Thoracic aorta (tissue), 2 donors: Measurements from ENCODE around the gene SDK1. TPM values are rescaled to one million over a fixed set of nuclear protein-coding genes. Genes with fewer than 3 reads are reported as not detected.

Experiments used
- ATAC-seq: fragments of 150-250 bp; one replicate; pipeline ENCODE4 v1.8.0; 2017; ENCODE audit warnings: low read depth; ENCODE audit not compliant: insufficient number of reproducible peaks, low FRiP score
- DNase-seq: peaks from one replicate; pipeline ENCODE4 v3.0.0-alpha.2; 2020; ENCODE audit warnings: low spot score
- H3K27ac ChIP-seq, 2 donors: fragments of 200-600 bp; sonication (generic); 1 replicate in 1 of 2; 2 replicates in 1 of 2; pipeline ENCODE4 v1.5.1; 2016; ENCODE audit warnings: mild to moderate bottlenecking in 2 of 2, moderate library complexity in 2 of 2
- H3K27me3 ChIP-seq: fragments of 200-600 bp; sonication (generic); replicated peaks from 2 replicates; pipeline ENCODE4 v1.6.0; 2016; ENCODE audit warnings: mild to moderate bottlenecking; ENCODE audit not compliant: insufficient read depth
- H3K36me3 ChIP-seq: fragments of 200-600 bp; sonication (generic); one replicate; pipeline ENCODE4 v1.5.1; 2016
- H3K4me1 ChIP-seq, 2 donors: fragments of 200-600 bp; sonication (generic); 1 replicate in 1 of 2; 2 replicates in 1 of 2; pipeline versions ENCODE4 v1.5.1 to v1.6.0; 2016; ENCODE audit warnings: low read depth in 2 of 2, mild to moderate bottlenecking in 1 of 2; ENCODE audit not compliant: control insufficient read depth in 1 of 2
- H3K4me3 ChIP-seq: fragments of 200-600 bp; sonication (generic); 2 replicates; pipeline ENCODE4 v1.5.1; 2016; ENCODE audit warnings: mild to moderate bottlenecking
- H3K9me3 ChIP-seq: fragments of 200-600 bp; sonication (generic); 2 replicates; pipeline ENCODE4 v1.5.1; 2016
- CTCF ChIP-seq: fragments of 200-600 bp; sonication (generic); IDR thresholded peaks from one replicate; pipeline ENCODE4 v1.5.1; 2019; ENCODE audit warnings: antibody characterized with exemption
- total RNA-seq, 2 donors: library from RNA; depleted of rRNA; stranded (reverse); fragments of >200 nt; gene quantifications; one replicate each; pipeline versions ENCODE4 v1.1.0 to v1.2.3, GENCODE V29; 2016

SDK1 gene
- total RNA-seq, 2 donors from 2014 or later = 27.5 to 29.2 TPM

DNA sequence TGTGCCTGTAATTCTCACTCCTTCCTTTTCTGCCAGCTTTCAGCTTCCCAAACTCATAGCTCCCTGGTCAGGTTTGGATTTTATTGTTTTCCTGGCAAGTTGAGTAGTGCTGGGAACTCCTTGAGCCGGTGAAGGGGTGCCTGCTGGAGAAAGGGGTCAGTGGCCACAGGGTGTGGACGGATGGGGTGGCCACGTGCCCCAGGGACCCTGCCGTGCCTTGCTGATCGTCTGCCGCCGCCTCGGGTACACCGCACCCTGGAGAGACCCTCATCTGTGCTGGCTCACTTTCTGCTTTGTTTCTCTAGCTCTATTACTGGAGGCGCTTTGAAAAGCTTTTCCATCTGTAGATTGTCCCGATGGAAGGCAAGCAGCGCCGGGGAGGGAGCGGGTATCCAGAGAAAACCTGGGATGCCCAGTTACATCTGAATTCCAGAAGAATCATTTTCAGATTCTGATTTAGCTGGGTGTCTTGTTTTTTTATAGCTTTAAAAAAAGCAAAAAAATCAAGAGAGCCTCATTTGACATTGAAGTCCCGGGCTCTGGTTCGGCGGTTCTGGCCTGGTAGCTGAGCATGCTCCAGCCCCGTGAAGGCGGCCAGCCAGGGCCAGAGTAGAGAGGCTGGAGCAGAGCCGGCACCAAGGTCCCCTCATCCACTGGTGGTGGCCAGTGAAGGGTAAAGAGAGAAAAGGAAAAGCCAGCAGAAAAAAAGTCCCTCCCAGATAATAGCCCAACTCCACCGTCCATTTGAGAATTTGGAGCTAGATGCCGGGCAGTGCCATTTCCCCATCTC, 870.1 kb downstream of the SDK1 start:
- H3K27ac ChIP-seq = no peak overlapping the region
- H3K4me1 ChIP-seq = no peaks in the 10 kb centered on the region
- no peak overlapping the region for H3K4me3 ChIP-seq
- DNase-seq (no peak), ATAC-seq (no peak)
- H3K27me3 ChIP-seq = no peaks in the 10 kb centered on the region
- no peaks in the 10 kb centered on the region for H3K9me3 ChIP-seq
- TF ChIP-seq CTCF = no peak
- H3K36me3 ChIP-seq = no peaks in the 10 kb centered on the region

GRCh38 chr7:4172883-4173282, 871.8 kb downstream of the SDK1 start:
- H3K9me3 ChIP-seq = no peaks in the 10 kb centered on the region
- TF ChIP-seq CTCF = no peak
- ATAC-seq (no peak), DNase-seq (no peak)
- H3K4me1 ChIP-seq = no peaks in the 10 kb centered on the region
- no peak overlapping the region for H3K27ac ChIP-seq
- H3K27me3 ChIP-seq = no peaks in the 10 kb centered on the region
- no peak overlapping the region for H3K4me3 ChIP-seq
- no peaks in the 10 kb centered on the region for H3K36me3 ChIP-seq

GRCh38 chr7:4173615-4174014, 872.6 kb downstream of the SDK1 start:
- TF ChIP-seq CTCF = no peak
- Histone ChIP-seq H3K9me3 (no peaks in the 10 kb centered on the region), H3K4me1 (no peaks in the 10 kb centered on the region), H3K27ac (no peak overlapping the region), H3K27me3 (no peaks in the 10 kb centered on the region), H3K4me3 (no peak overlapping the region), H3K36me3 (peaks cover 3% of the 10 kb centered on the region)
- DNase-seq (no peak), ATAC-seq (no peak)

GRCh38 chr7:4174016-4174415, 873.0 kb downstream of the SDK1 start:
- H3K36me3 ChIP-seq = peaks cover 3% of the 10 kb centered on the region
- DNase-seq (no peak), ATAC-seq (no peak)
- no peak for TF ChIP-seq CTCF
- H3K27ac ChIP-seq = no peak overlapping the region
- no peak overlapping the region for H3K4me3 ChIP-seq
- no peaks in the 10 kb centered on the region for H3K27me3 ChIP-seq
- H3K4me1 ChIP-seq = no peaks in the 10 kb centered on the region
- H3K9me3 ChIP-seq = no peaks in the 10 kb centered on the region

DNA sequence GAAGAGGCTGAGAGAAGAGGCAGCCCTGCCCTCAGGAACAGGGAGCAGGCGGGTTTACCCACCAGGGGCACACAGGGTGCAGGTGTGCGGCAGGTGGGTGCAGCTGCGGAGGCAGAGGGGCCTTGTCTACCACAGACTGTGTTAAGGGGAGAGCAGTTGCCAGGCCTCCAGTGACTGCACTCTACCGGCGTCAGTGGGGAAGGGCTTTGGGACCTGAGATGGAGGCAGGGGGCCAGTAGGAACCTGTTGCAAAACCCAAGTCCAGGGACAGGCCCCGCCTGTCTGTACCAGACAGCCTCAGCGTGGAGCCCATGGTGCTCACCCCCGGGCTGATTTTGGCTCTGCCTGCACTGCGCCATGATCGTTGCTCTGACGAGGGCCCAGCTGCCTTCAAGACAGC, 873.4 kb downstream of the SDK1 start:
- ATAC-seq (no peak), DNase-seq (no peak)
- H3K4me3 ChIP-seq = no peak overlapping the region
- TF ChIP-seq CTCF = no peak
- H3K4me1 ChIP-seq = no peaks in the 10 kb centered on the region
- no peak overlapping the region for H3K27ac ChIP-seq
- peaks cover 3% of the 10 kb centered on the region for H3K36me3 ChIP-seq
- H3K9me3 ChIP-seq = no peaks in the 10 kb centered on the region
- no peaks in the 10 kb centered on the region for H3K27me3 ChIP-seq
